GM21447 (cell line): Measurements from ENCODE around the gene KCNIP4.

Experiments used
- ATAC-seq: cut with Tn5 transposase; IDR thresholded peaks from one replicate; pipeline ENCODE4 v1.9.1; 2021; ENCODE audit not compliant: unreplicated experiment

Gene KCNIP4

DNA sequence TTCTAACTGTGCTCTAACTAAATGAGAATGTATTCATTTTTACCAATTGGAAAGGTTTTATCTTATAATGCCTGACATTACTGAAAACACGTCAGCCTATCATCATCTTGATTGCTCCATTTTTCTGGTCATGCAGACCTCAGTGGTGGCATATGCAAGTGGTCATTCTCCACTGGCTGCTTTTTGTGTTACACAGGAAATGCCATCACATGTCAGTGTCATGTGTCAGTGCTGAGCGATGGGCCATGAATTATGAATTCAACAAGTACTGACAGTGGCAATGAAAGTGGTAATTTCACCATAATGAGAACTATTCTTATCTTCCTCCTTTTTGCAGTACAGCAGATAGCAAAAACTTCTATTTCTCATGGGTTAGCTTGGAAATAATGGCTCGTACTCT is 1057.8 kb downstream of the KCNIP4 start:
- no peak for ATAC-seq

DNA sequence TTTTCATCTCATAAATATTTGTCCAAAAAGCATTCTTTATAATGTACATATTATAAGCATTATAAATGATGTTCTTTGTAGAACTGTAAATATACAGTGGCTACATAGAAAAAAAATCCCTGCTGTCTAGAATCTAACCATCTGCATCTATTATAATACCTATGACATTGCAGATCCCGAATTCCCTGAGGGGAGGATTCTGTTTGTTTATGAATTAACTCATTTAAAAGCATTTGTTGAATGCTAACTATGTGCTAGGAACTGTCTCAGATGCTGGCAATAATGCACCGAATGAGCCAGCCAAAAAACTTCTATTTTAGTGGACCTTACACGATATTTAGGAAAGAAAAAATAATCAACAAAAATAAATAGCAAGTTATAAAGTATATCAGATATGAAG is 1058.7 kb downstream of the KCNIP4 start:
- ATAC-seq, result no peak

DNA sequence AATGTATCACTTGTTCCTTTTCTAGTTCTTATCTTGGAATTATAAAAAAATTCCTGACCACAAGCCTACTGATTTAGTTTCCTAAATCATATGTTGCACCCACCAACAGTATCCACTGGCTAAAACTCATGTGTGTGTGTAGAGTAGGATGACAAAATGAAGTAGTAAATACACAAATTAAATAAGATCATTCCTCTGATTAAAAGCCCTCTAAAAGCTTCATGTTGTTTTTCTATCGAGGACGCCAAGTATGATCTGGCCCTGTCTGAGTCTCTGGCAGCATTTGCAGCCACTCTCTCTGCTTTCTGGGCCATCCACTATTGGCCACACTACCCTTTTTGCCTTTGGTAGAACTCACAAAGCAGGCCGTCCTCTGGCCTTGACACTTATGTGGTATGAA is 1064.9 kb downstream of the KCNIP4 start:
- ATAC-seq, result no peak

DNA sequence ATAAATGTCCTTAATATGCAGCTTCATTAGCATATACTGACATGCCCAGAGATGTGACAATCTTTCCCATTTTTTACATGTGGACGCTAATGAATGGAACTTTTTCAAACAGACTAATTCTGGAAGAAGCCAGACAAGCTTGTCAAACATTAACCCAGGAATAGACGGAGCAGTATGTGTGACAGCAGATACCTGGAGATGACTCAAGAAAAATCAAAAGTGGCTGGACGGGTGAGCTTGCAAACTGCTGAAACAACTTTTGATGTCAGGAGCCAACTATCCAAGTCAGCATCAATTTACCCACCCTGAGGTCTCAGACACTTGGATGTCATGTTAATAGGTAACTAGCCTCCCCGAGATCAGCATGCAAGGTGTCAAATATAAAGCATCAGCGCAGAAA is 1065.3 kb downstream of the KCNIP4 start:
- ATAC-seq, result no peak

DNA sequence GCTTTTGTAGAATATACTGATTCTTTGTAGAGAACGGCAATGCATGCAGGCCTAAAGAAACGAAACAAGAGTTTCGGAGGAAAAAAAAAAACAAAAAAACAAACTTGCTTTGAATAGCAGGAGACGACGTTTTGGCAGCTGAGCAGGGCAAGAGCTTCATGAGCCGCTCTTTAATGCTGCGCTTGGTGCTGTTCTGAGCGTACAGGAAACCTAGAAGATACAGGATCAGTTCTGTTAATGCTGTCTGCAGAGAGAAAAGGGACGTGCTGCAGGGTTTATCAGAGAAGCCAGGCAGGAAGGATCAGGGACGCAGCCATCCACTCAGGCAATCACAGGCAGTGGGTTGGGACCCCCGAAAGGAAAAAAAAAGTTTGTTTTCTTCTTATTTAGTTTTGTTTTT is 1066.1 kb downstream of the KCNIP4 start:
- ATAC-seq, result no peak

DNA sequence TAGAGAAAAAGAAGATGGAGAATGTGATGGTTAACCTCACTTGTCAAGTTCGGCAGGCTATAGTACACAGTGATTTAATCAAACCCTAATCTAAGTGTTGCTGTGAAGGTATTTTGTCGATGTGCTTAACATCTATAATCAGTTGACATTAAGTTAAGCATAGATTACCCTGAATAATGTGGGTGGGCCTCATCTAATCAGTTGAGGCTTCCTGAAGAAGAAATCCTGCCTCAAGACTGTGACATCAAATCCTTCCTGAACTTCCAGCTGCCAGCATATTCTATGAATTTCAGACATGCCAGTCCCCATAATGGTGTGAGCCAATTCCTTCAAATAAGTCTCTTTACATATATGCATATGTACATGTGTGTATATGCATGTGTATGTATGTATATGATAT is 1066.9 kb downstream of the KCNIP4 start:
- no peak for ATAC-seq

DNA sequence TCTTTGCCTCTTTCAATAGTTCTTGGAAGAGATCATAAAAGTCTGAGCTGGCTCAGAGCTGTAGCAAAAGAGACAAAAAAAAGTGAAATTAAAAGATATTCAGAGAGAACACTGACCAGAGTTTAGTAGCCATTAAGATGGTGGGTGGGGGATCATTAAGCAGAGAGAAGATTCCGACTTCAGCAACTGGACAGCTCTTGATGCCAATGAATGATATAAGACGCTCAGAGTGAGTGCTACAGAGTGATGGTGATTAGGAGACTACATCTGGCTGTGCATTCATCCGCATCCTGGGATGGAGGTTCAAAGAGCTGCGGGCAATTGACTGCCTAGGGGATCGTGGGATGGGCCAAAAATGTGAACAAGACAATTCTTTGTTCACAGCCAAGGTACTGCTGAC is 1069.8 kb downstream of the KCNIP4 start:
- no peak for ATAC-seq

DNA sequence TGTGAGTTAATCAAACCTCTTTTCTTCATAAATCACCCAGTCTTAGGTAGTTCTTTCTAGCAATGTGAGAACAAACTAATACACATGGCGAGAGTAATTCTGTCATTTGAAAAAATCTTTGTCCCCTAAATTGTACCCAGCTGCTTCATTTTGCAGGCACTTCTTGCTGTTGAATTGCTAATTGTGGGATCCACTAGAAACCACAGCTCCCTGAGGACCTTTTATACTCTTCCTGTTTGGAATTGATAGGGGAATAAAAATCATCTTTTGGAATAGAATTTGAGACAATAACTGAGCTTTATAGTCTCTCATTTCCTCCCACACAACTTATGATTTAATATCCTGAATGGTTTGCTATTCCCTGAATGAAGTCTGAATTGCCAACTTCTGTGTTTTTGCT is 1078.1 kb downstream of the KCNIP4 start:
- no peak for ATAC-seq

DNA sequence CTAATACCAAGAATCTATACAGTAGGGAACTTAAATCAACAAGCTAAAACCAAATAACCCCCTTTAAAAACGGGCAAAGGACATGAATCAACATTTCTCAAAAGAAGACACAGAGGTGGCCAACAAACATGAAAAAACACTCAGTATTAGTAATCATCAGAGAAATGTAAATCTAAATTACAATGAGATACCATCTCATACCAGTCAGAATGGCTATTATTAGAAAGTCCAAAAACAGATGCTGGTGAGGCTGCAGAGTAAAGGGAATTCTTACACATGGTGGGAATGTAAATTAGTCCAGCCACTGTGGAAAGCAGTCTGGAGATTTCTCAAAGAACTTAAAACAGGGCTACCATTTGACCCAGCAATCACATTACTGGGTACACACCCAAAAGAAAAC is 1080.5 kb downstream of the KCNIP4 start:
- no peak for ATAC-seq

DNA sequence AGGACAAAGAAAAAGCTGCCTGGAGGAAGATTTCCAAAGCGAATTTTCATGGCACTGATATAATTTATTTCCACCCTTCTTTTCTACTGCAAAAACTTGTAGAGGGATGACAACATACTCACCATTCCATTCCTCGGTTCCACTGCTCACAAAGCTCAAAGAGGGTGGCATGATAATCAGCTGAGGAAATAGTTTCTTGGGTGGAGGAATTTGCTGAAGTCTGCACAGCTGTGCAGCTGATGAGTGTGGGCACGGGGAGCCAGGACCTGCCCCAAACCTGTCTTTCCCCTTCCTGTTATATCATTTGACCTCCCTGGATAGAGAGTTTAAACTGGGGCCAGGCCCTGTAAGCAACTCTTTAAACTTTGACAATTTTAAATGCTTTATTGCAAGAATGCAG is 1087.7 kb downstream of the KCNIP4 start:
- no peak for ATAC-seq

DNA sequence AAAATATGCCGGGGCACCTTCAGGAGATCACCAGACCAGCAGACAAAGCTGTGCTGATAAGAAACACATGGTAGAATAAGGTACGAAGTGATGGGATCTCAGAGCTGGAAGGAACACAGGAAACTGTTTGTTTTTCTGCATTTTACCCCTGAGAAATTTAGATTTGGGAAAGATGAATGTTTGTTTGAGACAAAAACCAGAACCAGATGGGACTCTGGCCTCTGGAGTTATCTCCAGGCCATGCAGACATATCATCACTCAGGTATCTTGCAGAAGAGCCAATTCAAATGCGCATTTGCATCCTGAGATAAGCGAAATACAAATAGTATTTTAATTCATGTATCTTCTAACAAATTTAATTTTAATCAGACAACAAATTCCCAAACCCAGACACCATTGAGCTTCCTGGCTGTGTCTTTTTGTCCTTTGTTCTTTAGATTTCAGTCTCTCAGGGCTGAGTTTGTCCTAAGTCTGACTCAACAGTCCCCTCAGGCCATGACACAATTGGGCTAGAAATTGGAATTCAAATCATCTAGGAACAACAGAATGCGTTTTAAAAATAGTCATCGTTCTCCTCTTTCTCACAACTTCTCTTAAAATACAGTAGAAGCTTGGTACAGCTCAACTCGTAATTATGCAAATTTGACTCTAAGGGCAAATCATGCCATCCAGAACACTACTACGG is 1089.3 kb downstream of the KCNIP4 start:
- ATAC-seq, result no peak

DNA sequence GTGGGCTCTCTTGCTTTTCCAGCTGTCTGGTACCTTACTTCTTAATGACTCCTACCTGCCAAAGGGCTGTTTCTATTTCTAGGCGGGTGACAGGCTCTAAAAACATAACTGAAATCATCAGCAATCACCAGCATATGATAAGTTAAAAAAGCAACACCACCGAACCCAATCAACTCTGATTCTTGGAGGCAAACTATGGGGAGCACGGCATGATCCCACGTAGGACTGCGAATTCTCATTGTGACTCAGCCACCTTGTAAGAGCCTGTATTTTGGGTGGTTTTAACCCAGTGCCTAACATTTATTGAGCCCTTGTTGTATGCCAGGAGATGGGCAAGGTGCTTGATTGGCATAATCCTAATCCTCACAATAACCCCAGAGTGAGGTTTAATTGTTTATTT is 1091.5 kb downstream of the KCNIP4 start:
- no peak for ATAC-seq

DNA sequence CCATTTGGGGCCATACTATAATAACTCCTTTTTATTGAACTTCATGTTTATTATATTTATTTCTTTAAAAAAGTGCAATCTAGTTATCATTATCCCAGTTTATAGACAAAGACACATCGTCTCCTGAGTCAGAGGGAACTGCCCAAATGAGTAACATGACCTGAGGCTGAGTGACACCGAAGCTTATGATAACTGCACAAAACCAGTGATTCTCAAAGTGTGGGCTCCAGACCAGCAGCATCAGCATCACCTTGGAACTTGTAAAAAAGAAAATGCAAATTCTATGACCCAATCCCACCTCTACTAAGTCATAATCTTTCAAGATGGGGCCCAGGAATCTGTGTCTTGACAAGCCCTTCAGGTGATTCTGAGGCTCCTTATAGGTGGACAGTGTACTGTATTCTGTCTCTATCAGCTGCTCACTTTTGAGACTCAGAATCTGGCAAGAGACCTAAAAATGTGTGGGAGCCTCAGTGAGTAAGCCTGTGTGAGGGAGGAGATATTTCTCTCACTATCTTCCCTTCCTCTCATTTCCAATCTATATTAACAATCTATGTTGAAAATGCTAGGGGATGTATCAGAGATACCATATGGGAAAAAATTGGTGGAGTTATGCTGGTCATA is 1101.3 kb downstream of the KCNIP4 start:
- ATAC-seq, result no peak

DNA sequence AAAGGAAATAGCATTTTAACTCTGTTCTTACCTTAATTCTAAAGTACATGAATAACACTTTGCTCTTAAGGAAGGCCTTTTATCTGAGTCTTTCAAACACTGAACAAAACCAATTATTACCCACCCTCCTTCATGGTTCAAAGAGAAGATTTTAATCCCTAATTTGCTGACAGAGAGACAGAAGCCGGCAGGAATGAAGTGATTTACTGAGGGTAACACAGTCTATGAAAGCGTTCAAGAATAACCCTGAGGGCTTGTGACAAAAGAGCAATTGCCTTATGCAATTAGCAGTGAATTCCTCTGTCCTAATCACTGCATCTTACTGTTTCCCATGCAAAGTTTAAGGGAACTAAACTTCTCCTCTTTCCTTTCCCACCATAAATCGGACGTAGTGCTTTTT is 1104.3 kb downstream of the KCNIP4 start:
- no peak for ATAC-seq

DNA sequence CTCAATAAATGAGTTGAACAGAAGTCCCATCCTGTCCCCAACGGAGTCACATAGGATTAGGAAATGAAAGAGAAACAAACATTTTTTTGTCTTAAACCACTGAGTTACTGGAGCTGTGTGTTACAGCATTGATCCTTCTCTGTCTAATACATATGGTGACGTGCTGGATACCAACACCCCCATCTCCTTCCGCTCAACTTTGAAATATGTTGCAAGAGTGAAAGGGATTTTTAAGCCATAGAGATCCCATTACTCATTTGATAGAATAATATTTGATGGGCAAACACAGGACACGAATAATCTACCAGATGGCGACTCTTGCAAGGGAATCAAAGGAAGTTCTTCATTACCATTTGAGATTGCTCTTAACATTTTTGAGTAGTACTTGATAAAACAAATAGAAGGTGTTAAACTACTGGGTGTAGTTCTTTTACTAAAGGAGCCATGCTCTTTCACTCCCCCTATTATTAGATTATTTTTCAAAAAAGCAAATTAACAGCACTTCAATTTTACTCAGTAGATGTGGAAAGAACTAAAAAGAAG is 1107.9 kb downstream of the KCNIP4 start:
- ATAC-seq, result no peak

DNA sequence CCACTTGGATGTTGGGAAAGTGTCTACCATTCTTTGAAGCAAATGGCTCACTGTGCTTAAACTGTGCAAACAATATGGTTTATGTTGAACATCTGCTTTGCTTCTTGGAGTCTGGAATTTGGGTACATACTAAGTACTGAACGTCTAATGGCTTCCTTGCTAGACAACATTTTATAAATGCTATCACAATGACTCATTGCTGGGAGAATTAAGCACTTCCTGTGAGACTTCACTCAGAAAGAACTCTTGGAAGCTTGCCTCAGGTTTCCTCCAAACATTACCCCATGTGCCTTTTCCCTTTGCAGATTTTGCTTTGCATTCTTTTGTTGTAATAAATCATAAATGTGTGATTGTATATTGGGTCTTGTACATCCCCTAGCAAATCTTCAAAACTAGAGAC is 1108.6 kb downstream of the KCNIP4 start:
- ATAC-seq, result no peak

DNA sequence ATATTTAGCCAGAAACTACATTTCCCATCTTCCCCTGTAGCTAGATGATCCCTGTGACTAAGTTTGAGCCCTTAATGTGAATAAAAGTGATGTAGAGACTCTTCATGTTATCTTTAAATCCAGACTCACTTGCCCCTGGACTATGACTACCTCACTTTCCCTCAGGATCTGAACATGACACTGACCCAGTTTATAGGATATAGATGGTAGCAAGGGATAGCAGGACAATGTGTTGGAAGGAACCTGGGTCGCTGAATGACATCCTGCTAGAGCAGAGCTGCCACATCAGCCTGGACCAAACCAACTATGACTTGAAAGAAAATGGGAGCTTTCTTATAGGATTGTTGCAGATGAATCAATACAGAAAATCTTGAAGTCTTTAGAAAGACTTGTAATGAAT is 1110.1 kb downstream of the KCNIP4 start:
- ATAC-seq, result no peak

DNA sequence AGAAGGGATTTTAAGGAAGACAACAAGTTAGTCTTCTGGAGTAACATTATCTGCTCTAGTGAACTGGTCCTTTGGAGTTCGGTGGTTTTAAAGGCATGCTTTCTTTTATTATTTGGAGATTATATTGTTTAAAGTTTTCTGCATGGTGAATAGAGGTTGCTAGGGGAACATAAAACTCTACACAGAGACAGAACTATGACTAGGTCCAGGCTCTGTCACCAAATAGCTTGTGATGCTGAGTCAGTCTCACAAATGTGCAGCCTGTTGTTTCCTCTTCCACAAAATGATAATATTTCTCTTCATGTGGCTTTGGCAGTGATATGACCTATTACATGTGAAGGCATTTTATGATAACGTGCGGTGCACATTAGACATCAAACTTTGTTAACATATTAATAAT is 1115.7 kb downstream of the KCNIP4 start:
- no peak for ATAC-seq

DNA sequence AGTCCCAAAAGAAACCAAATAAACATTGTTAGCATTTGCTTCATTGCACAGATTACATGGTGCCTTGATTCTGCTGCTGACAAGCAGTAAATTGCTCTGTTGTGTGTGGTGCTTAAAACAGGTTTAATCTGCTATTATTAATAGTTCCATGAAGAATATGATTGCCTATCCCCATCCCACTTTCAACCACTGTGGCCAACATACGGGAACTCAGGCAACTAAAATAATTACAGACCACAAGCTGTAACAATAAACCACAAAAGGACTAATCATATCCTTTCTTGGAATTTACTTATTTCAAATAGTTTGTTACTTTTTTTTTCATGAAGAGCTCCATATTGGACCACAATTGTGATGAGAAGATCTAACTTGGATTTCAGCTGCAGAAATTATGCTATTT is 1116.8 kb downstream of the KCNIP4 start:
- ATAC-seq, result no peak

DNA sequence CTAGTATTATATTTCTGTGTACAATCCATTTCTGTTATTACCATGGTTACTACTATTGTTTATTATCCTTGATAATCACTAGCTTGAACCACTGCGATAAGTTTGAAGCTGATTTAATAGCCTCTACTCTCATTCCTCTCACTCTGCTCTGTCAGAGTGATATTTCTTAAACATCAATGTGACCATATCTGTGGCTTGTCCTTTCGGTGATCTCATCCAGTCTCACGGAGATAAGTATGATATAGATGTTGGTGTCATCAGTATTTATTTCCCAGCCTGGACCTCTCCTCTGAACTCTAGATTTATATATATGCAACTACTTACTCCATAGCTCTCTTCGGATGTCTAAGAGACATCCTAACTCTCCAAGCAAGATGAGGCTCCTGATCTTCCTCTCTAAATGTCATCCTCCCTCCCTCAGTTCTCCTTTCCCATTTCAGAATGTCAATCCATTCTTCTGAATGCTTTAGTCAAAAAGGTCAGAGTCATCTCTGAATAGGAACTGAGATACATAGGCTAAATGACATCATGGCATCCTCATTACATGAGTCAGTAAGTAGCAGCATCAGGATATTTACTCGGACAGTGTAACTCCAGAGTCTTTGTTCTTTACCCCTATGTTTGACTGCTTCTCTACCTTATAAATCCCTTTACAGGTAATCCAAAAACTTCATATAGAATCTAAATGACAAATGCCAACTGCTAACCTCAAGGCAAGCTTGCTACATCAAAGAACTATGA is 1118.8 kb downstream of the KCNIP4 start:
- ATAC-seq, result no peak

DNA sequence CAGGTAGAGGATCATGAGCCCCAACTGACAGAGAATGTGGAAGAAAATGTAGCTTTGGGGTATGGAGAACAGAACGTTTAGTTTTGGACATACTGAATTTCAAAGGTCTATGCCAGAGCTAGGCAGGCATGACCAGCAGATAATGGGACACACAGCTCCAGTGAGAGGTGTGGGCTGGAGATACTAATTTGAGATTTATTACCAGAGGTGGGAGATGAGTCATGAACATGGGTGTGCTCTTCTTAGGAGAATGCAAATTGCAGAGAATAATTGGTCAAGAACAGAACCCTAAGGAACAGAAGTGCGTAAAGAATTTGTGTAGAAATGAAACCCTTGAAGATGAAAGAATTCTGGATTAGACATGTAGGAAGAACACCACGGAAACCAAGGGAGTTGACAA is 1123.1 kb downstream of the KCNIP4 start:
- ATAC-seq, result no peak

DNA sequence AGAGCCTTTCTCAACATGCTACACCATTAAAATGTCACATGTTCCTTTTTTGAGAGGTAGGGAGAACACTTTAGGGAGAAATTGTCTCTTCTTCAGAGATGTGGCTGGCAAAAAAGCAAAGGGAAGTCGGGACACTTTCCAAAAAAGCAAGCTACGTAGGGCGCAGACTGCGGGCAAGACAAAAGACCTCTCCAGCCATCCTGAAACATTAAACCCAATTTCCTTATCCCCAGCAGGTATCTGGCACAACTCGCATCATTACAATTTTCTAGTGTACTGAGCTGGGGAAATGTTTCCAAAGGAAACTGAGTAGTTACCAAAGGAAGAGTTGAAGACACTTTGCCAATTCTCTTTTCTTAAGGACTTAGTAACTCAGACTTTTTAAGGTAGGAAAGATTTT is 1132.3 kb downstream of the KCNIP4 start:
- no peak for ATAC-seq
